Omental fat pad (tissue), 4 donors: Measurements from ENCODE around the gene HECA. TPM values are rescaled to one million over a fixed set of nuclear protein-coding genes. Genes with fewer than 3 reads are reported as not detected.

Experiments
- total RNA-seq, 4 donors: library from RNA; depleted of rRNA; stranded (reverse); fragments of >200 nt; gene quantifications; one replicate each; pipeline ENCODE4 v1.1.0, GENCODE V29; 2016

The HECA gene
- total RNA-seq, 4 donors from 2014 or later = 37.6 to 59.4 (median 45.2) TPM

Other genes starting within 250 kb of the HECA start
- gene REPS1, start 146.8 kb upstream of the HECA start, total RNA-seq = 10 to 100 TPM; 25.2 to 46.0 (median 35.9) TPM
- 10 to 100 TPM in 3 of 4 donors, 1 to 10 TPM in 1; 6.1 to 20.8 (median 17.3) TPM for gene ABRACL, start 106.3 kb upstream of the HECA start, total RNA-seq
- 1 to 10 TPM in 3 of 4 donors, under 1 TPM in 1; 0.37 to 1.4 (median 1.2) TPM for gene TXLNB, start 156.9 kb downstream of the HECA start, total RNA-seq
- gene CITED2, start 239.6 kb downstream of the HECA start, total RNA-seq = 100 to 1,000 TPM in 3 of 4 donors, 10 to 100 TPM in 1; 97.6 to 309 (median 146) TPM